Activated naive CD4-positive, alpha-beta T cell treated with Interleukin-2 at 50 U/mL for 16 hours (primary cell): ENCODE data around the gene LGALS4.
"Not testable (repeated sequence)": the region's sequence is repeated elsewhere in the genome, so short reads cannot be mapped to it uniquely, and the experiment has no call there.

Experiments used
- DNase-seq: peaks from one replicate; pipeline ENCODE4 v3.0.0-alpha.2; 2020

LGALS4 gene, protein sequence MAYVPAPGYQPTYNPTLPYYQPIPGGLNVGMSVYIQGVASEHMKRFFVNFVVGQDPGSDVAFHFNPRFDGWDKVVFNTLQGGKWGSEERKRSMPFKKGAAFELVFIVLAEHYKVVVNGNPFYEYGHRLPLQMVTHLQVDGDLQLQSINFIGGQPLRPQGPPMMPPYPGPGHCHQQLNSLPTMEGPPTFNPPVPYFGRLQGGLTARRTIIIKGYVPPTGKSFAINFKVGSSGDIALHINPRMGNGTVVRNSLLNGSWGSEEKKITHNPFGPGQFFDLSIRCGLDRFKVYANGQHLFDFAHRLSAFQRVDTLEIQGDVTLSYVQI

DNA sequence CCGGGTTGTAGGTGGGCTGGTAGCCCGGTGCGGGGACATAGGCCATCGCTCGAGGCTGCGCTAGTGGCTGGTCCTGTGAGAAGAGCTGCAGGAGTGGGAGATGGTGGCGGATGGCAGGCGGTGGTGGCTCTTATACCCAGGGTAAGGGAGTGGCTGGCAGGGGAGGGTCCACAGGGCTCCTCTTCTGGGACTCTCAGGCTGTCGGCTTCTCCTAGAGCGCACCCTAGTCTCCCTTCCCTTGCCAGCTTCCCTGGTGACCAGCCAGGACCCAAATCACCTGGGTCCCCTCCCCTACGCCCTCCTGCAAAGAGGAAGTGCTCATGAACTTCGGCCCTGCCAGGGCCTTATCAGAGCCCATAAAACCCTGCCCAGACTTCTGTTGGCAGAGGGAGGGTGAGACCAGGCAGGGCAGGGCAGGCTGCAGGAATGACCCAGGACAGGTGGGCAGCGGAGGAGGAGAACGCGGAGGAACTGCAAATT is at the start of gene LGALS4:
Gene LGALS4, minus strand, starts transcription at position 105 of the 480 bp plus-strand sequence. Its CDS starts 59 bp downstream, at position 46.
- no peak for DNase-seq

DNA sequence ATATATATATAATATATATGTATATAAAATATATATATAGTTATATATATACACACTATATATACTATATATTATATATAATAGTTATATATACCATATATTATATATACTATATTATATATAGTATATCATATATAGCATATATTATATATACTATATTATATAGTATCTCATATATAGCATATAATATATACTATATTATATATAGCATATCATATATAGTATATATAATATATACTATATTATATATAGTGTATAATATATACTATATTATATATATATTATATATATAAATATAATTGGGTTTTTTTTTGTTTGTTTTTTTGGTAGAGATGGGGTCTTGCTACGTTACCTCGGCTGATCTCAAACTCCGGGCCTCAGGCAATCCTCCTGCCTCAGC is 48.6 kb upstream of the LGALS4 start:
- no peak for DNase-seq

DNA sequence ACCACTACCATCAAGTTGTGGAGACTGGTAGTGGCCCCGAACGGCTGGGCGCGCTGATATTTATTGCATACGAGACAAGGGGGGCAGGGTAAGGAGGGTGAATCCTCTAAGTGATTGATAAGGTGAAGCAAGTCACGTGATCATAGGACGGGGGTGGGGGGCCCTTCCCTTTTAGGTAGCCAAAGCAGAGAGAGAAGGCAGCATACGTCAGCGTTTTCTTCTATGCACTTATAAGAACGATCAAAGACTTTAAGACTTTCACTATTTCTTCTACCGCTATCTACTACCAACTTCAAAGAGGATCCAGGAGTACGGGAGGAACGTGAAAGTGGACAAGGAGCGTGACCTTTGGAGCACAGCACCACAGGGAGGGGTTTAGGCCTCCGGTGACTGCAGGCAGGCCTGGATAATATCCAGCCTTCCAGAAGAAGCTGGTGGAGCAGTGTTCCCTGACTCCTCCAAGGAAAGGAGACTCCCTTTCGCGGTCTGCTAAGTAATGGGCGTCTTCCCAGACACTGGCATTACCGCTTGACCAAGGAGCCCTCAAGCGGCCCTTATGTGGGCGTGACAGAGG is 47.0 kb upstream of the LGALS4 start:
- not testable (repeated sequence) for DNase-seq

DNA sequence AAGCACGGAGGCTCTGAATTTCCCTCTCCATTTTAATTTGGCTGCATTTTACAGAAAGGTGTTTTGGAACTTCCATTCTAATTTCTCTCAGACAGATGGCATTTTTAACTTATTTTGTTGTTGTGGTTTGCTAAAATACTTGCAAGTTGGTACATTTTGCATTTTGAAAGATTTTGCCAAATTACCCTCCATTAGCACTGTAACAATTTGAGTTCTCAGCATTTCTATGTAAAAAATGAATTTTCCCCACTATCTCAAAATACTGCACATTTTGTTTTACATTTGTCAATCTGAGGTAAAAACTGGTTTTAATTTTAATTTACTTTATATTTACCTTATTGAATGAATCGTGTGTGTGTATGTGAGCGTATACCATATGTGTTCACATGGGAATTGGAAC is 44.1 kb upstream of the LGALS4 start:
- DNase-seq: no peak

DNA sequence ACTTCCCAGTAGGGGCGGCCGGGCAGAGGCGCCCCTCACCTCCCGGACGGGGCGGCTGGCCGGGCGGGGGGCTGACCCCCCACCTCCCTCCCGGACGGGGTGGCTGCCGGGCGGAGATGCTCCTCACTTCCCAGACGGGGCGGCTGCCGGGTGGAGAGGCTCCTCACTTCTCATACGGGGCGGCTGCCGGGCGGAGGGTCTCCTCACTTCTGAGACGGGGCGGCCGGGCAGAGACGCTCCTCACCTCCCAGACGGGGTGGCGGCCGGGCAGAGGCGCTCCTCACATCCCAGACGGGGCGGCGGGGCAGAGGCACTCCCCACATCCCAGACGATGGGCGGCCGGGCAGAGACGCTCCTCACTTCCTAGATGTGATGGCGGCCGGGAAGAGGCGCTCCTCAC is 43.0 kb upstream of the LGALS4 start:
- DNase-seq: not testable (repeated sequence)

DNA sequence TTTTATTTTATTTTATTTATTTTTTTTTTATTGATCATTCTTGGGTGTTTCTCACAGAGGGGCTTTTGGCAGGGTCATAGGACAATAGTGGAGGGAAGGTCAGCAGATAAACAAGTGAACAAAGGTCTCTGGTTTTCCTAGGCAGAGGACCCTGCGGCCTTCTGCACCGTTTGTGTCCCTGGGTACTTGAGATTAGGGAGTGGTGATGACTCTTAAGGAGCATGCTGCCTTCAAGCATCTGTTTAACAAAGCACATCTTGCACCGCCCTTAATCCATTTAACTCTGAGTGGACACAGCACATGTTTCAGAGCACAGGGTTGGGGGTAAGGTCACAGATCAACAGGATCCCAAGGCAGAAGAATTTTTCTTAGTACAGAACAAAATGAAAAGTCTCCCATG is 42.2 kb upstream of the LGALS4 start:
- not testable (repeated sequence) for DNase-seq

DNA sequence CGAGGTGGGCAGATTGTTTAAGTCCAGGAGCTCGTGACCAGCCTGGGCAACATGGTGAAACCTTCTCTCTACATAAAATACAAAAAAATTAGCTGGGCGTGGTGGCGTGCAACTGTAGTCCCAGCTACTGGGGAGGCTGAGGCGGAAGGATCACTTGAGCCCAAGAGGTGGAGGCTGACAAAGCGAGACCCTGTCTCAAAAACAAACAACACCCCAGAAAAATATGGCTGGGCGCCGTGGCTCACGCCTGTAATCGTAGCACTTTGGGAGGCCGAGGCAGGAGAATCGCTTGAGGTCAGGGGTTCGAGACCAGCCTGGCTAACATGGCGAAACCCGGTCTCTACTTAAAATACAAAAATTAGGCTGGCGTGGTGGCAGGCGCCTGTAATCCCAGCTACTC is 40.5 kb upstream of the LGALS4 start:
- DNase-seq: no peak

DNA sequence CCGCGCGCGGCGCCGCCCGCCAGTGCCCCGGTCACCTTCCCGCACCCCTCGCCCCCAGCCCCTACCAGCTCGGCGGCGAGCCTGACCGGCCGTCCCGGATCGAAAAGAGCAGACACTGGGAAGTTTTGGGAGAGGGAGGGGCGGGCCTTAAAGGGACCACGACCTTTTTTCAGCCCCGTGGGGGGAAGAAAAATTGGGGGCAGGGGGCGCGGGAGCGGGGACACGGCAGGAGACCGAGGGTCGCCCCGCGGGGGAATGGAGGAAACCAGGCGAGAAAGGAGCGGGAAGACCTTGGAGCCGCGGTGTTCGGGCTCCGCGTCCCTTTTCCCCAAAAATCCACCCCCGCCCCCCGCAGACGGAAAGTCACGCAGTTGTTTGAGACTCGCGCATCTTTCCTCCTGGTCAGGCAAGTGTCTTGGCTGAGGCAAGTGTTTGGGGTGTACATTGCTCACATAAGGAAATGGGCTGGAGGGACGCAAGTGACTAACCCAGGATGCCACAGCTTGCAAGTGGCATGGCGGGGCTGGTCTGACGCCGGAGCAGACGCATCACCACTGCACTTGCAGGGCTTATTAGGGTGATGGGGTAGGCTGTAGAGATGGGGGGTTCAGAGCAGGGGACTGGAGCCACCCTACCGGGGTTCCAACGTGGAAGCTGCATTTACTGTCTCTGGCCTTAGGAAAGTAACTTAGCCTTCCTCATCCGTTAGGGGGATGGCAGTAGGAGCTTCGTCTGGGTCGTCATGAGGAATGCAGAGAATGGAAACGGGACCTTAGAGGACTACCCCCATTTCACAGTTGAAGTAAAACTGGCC is 39.7 kb upstream of the LGALS4 start:
- DNase-seq: peak; percentile 70

DNA sequence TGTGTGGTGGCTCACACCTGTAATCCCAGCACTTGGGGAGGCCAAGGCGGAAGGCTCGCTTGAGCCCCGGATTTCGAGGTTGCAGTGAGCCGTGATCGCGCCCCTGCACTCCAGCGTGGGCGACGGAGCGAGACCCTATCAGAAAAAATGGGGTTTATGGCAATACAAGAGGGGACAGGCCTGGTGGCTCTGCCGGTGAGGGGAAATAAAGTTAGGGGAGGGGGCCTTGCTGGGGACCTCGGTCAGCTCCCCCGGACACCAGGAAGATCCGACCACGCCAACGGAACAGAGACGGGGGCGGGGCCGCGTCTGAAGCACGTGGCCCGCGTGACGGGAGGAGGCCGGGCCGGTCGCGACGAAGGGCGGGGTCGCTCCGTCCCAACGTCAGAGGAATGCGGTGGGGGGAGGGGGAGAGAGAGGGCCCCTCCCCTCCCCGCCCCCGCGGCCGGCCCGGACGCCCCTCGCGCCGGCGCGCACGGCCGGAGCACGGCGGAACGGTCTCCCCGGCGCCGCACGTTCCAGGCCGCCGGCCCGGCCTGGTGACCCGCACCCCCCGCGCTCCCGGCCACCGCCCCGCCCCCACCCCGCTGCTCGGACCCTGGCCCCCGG is 39.0 kb upstream of the LGALS4 start:
- peak; percentile 90 for DNase-seq

DNA sequence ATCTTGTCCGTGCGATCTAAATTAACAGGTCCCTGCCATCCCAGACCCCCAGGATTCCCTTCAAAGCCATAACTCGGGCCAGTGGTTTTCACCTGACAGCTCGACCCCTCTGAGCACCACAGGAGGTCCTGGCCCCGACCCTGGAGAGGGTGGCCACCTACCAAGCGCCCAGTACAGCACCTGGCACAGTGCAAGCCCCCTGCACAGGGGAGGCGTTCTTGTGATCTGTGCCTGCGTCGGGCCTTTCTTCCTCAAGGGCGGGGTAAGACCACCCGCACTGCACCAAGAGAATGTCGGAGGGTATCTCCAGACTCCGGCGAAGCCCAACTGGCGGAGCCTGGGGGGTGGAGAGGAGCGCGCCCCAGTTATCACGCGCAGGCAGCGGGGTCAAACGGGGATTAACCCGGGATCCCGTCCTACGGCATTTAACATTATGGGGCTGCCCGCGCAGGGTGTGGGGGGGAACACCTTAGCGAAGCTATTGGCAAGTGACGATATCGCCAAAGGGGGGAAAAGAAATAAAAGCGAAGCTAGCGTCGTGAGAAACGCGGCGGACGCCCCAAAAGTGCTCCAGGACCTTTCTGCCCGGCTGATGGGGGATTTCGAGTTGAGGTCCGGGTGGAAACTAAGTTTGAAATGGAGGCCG is 38.4 kb upstream of the LGALS4 start:
- DNase-seq: peak; percentile 34

DNA sequence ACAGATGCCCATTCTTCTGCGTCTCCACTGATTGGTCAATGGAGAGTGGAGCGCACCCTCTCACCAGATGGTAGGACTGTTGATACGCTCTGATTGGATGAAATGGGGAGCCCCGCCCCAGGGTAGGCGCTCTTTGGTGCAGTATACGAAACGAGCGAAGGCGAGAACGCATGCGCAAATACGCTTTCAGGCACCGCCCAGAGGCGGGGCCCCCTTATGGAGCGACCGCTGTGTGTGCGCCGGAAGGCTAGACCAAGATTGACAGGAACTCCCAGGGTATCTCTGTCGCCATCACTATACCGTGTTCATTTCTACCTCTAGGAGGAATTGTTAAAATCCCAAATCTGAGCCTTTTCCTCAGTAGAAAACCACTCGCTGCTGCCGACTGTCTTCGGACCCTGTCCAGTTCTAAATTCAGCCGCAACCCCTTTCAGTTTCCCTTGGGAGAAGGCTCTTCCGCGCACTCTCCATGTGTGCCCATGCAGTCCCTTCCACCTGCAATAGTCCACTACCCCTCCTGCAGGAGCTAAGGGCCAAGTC is 37.8 kb upstream of the LGALS4 start:
- no peak for DNase-seq

DNA sequence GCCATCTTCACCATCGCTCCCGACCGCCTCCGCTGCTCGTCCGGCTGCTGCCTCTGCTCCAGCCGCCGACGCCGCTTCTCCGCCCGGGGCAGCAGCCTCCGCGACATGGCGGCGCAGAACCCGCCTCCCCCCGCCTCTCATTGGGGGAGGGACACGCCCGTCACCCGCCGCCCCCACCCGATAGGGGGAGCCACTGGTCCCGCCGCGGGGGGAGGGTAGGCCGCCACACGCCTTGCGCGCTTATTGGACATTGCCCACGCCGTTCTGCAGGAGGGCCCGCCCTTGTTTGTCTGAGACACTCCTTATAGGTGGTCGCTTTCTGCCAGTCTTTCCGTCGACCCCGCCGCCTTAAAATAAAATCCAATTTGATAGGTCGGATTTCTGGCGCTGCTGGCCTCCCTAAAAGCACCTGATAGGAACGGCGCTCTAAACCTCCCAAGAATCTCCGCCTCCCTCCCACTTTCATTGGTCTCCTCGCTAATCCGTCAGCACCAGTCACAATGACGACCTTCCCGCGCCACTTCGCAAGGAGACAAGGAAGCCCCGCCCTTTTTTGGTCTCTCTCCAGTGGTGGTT is 37.2 kb upstream of the LGALS4 start, which contains the start of gene HNRNPL:
Gene HNRNPL, minus strand, starts transcription at position 127 of the 576 bp plus-strand sequence. Its CDS starts 20 bp downstream, at position 107.
- peak; percentile 99 for DNase-seq

DNA sequence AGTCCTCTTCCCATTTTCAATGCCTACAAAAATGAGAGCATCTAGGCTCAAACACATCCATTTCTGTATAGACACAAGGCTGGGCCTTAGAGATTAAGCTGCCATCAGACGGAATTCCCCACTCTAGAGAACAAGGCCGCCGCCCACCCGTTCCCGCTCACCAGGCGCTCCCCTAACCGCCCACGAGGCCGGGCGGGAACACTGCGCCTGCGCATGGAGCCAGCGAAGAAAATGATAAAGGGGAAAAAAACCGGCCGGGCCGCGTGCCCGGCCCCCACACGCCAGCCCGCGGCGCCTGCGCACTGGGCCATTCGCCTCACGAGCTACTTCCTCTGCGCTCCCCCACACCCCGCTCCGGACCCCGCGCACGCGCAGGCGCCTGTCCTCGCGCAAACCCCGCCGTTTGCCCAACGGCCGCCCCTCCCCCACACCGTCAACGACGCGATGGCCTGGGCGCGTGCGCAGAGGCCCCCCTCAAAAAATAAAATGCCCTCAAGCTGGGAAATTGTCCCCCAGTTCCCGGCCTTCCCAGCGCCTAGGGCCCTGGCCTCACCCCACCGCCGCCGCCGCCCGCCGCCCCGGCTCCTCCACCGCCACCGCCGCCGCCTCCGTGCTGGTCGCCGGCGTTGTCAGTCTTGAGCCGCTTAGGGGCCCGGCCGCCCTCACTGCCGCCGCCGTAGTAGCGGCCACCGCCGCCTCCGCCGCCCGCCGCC is 36.6 kb upstream of the LGALS4 start:
- DNase-seq: peak; percentile 99

DNA sequence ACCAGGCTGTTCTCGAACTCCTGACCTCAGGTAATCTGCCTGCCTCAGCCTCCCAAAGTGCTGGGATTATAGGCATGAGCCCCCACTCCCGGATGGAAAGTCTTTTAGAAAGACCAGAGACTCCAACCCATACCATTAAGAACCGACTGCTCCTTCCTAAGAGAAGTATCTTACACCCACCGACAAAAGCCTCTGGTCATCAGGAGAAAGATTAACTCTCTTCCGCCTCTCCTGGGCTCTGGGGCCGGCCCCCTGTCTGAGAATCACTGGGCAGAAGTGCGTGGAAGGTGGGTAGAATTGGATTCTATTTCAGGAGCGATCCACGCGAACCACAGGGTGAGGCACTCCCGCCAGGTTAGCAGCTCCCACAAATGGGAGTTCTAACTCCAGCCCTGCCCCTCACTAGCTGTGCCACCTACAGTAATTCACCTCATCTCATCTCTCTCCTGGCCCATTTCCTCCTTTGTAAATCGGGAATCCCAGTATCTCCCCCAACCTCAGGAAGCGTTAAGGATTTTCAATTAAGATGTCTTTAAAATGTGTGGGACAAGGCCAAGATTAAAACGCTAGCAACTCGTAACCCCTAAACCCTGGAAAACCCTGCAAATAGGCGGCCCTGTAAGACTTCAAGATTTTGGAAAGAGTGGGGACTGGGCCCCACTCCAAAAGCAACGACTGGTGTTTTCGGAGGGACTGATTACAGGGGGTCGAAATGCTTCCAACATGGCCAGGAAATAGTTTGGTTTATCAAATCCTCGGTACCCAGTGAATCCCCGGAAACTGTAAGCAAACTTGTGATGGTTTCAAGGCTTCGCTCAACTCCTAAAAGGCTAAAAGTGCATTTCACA is 35.8 kb upstream of the LGALS4 start:
- no peak for DNase-seq

DNA sequence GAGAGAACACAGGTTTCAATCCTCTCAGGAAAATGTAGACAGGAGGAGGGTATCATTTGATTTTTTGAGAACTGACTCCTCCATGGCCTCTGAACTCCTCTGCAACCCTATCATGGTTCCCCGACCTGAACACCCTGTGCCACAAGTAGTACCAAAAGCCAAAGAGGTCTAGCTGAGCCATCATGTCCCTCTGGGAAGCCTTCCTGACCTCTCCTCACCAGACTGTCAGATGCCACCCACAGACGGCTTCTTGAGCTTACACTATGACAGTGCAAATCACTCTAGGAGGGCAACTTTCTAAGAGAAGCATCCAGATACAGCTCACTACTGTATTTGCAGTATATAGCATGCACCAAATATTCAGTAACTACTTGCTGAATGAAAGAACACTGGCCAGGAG is 33.4 kb upstream of the LGALS4 start:
- DNase-seq: no peak

DNA sequence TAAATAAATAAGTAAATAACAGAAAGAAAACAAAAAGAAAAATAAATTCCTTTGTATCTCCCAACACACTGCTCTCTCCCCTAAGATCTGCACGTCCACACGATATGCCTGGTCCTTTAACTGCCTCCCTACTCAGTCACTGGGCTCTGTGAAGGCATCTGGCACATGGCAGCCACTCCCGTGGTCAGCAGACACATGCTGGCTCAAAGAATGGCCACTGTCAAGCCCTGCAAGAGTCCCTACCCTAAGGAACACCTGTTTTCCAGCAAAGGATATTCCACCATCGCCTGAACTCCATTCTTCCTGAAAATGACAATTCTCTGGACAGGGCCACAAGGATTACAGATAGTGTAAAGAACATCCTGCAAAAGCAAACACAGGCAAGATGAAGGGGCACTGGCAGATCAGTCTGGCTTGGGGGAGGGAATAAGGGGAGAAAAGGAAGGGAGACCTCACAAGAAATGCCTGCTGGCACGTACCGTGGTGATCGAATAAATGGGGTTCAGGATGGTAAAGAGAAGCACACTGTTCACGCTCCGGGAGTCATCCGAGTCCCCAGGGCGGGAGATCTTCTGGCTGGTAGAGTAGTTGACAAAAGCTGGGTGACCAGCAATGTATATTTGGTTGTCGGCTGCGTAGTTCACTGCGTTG is 32.8 kb upstream of the LGALS4 start:
- no peak for DNase-seq

DNA sequence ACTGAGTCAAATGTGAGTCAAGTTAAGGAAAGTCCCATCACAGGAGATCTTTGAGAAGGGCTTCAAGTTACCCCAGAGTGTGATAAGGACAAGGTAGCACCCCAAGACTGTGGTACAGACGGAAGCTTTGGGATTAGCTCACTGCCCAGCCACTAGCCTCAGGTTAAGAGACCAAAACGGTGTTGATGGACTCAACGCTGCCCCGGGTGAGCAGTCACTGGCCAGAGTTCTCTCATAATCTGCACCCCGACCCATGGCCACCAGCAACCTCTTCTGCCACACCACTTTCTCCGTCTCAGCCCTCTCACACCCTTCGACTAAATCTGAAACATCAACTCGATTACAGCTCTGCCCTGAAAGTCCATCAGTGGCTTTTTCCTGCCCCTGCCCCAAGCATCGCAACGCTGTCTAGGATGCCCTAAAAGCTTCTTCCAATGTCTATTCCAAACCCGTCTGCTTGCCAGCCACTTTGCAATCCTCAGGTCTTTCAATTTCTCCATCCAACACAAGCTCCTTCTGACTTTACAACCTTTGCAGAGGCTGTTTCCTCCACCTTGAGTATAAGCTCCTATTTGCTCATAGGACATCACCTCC is 31.4 kb upstream of the LGALS4 start:
- no peak for DNase-seq

DNA sequence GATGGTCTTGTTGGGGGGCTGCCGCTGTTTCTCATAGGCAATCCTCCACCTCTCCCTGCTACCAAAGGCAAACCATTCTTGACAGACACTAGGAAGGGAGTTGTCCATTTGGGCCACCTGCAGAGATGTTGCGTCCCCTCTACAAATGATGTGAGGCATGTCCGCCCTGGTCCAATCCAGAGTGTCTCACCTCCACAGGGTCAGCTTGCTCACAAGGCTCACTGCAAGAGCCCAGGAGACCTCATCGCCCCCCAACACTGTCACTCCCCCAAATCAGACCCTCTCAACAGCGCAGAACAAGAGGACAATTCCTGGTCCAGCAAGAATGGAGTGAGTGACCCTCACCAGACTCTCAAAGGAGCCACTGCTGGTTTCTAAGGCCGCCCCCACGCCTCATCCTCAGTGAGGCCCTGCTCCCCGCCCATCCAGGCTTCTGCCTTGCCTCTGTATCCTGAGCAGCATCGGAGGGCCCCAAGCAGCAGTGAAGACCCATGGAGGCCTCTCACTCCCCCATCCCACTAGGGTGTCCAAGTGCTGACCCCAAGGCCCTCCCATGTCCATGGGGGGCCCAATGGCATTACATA is 30.5 kb upstream of the LGALS4 start:
- DNase-seq: no peak
